GM18858 (cell line): Measurements from ENCODE around the gene TOX2.

Experiments
- ATAC-seq: cut with Tn5 transposase; IDR thresholded peaks from one replicate; pipeline ENCODE4 v1.9.1; 2021; ENCODE audit not compliant: unreplicated experiment

Gene TOX2

GRCh38 chr20:44016525-44016924, 101.9 kb downstream of the TOX2 start:
- ATAC-seq, result no peak

GRCh38 chr20:44017211-44017610, 102.6 kb downstream of the TOX2 start:
- ATAC-seq, result no peak

GRCh38 chr20:44017905-44018258, 103.2 kb downstream of the TOX2 start:
- ATAC-seq, result no peak

- ATAC-seq, result no peak
Measured at GRCh38 chr20:44018259-44018941, 103.7 kb downstream of the TOX2 start.

- ATAC-seq, result no peak
Measured at GRCh38 chr20:44018942-44019637, 104.4 kb downstream of the TOX2 start.

GRCh38 chr20:44019638-44020335, 105.1 kb downstream of the TOX2 start:
- no peak for ATAC-seq

- ATAC-seq, result no peak
Measured at GRCh38 chr20:44020406-44021148, 105.9 kb downstream of the TOX2 start.

- ATAC-seq, result no peak
Measured at GRCh38 chr20:44021186-44021585, 106.5 kb downstream of the TOX2 start.

- no peak for ATAC-seq
Measured at GRCh38 chr20:44021900-44022299, 107.2 kb downstream of the TOX2 start.

GRCh38 chr20:44022464-44022863, 107.8 kb downstream of the TOX2 start:
- no peak for ATAC-seq

GRCh38 chr20:44023515-44024371, 109.1 kb downstream of the TOX2 start:
- no peak for ATAC-seq

- no peak for ATAC-seq
Measured at GRCh38 chr20:44024820-44025580, 110.3 kb downstream of the TOX2 start.

- no peak for ATAC-seq
Measured at GRCh38 chr20:44025756-44026155, 111.1 kb downstream of the TOX2 start.

- ATAC-seq, result no peak
Measured at GRCh38 chr20:44026647-44027342, 112.1 kb downstream of the TOX2 start.

GRCh38 chr20:44027343-44028002, 112.8 kb downstream of the TOX2 start:
- ATAC-seq, result no peak

- ATAC-seq, result no peak
Measured at GRCh38 chr20:44028003-44028730, 113.5 kb downstream of the TOX2 start.

- ATAC-seq, result peak; percentile 83
Measured at GRCh38 chr20:44028868-44029847, 114.5 kb downstream of the TOX2 start.
